Posterior vena cava (tissue), 2 donors: Measurements from ENCODE around the gene NCOA4. TPM values are rescaled to one million over a fixed set of nuclear protein-coding genes. Genes with fewer than 3 reads are reported as not detected.
"Not testable (repeated sequence)": the region's sequence is repeated elsewhere in the genome, so short reads cannot be mapped to it uniquely, and the experiment has no call there.

Experiments
- DNase-seq: peaks from one replicate; pipeline ENCODE4 v3.0.0-alpha.2; 2020; ENCODE audit warnings: low spot score
- intact Hi-C, 2 donors: fragments of 100-400 bp; cut with DNase I; formaldehyde crosslinking; loops; one replicate each; pipeline versions ENCODE4 v1.14.1 to v1.14.2; 2022 to 2023
- long read RNA-seq, 2 donors: library from polyadenylated mRNA; unstranded; transcript quantifications; one replicate each; pipeline ENCODE4 v2.0.0, GENCODE V29; 2020 to 2021
- total RNA-seq, 2 donors: library from RNA; stranded (reverse); fragmentation: NEBNext Ultra II Directional; extraction: Animal tissue kit (Norgen Biotek cat#: 25700); gene quantifications; one replicate each; pipeline ENCODE4 v1.2.1, GENCODE V29; 2021
- donor health status: DM: yes; HTN: yes; CAD: no.
- donor health status: DM: yes; HTN: yes; CAD: no.

NCOA4 gene
- total RNA-seq = 100 to 1,000 TPM in 1 of 2 donors, 10 to 100 TPM in 1; 99.0 to 123 TPM
- long read RNA-seq, donor 1, transcript NCOA4-204 (10 exons, 3,549 nt) = major isoform, 45 of 71 reads
- long read RNA-seq, donor 1, partial matches to known transcripts = 10 of 71 reads
- long read RNA-seq, donor 1, other reads (novel, unspliced or antisense) = 13 of 71 reads
- long read RNA-seq, donor 2, transcript NCOA4-204 (10 exons, 3,549 nt) = major isoform, 33 of 95 reads
- long read RNA-seq, donor 2, partial matches to known transcripts = 48 of 95 reads
- long read RNA-seq, donor 2, other reads (novel, unspliced or antisense) = 14 of 95 reads

GRCh38 chr10:46030091-46030937, at the start of gene NCOA4:
Gene NCOA4, minus strand, starts transcription at chr10:46030623. Its CDS starts 13,943 bp downstream, at chr10:46016680.
- intact Hi-C loops = no loop called here
- DNase-seq = peak; percentile 100

- intact Hi-C loops = no loop called here
- no peak for DNase-seq
Measured at GRCh38 chr10:46079831-46080585, 49.6 kb upstream of the NCOA4 start.

DNA sequence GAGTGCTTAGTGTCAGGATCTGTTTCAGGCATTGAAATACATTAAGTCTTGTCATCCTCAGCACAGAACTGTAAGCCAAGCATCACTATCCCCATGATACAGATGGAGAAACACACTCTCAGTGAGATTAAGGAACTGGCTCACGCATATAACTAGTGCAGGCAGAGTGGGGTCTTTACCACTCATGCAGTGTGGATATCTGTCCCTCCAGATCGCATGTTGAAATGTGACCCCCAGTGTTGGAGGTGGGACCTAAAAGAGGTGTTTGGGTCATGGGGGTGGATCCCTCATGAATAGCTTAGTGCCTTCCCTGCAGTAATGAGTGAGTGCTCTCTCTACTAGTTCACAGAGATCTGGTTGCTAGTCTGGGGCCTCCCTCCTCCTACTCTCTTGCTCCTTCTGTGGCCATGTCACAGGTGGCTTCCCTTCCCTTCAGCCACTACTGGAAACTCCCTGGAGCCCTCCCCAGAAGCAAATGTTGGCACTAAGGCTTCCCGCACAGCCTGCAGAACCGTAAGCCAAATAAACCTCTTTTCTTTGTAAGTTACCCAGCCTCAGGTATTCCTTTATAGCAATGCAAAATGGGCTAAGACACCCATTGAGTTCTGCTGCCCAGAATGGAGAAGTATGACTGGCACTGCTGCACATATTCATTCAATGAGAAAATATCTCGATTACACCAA, 47.4 kb upstream of the NCOA4 start:
- intact Hi-C loops = no loop called here
- no peak for DNase-seq

DNA sequence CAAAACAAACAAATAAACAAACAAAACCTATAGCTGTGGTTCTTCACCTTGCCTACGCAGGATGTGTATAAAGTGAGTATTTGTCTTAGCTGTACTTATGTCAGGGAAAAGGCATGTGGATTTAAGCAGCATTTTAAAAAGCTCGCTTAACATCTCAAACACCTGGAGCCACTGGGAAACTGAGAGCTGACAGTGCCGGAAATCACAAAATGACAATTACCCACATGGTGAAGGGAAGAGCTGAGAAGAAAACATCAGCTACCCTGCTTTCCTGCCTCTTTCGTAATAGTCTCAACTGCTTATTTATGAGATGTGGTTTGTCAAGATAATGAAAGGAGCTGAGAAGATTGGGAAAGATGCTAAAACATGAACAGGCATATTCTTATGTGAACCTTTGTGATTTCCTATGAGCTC, 46.7 kb upstream of the NCOA4 start:
- intact Hi-C loops = no loop called here
- no peak for DNase-seq

DNA sequence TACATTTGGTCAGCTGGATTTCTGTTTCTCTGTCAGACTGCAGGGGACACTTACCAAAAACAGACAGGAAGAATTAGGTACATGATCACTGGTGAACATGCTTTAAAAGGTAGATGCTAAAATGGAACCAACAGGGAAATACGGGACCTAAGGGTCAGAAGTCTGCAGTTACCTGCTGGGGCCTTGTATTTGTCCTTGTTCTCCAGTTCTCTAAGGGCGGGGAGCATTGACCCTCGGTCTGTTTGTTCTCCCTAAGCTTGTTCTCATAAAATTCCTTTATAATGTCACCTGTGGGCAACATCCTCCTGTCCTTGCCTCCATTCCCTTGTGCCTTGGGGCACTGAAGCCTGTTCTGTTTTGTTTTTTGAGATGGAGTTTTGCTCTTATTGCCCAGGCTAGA, 45.4 kb upstream of the NCOA4 start:
- intact Hi-C loops = no loop called here

DNA sequence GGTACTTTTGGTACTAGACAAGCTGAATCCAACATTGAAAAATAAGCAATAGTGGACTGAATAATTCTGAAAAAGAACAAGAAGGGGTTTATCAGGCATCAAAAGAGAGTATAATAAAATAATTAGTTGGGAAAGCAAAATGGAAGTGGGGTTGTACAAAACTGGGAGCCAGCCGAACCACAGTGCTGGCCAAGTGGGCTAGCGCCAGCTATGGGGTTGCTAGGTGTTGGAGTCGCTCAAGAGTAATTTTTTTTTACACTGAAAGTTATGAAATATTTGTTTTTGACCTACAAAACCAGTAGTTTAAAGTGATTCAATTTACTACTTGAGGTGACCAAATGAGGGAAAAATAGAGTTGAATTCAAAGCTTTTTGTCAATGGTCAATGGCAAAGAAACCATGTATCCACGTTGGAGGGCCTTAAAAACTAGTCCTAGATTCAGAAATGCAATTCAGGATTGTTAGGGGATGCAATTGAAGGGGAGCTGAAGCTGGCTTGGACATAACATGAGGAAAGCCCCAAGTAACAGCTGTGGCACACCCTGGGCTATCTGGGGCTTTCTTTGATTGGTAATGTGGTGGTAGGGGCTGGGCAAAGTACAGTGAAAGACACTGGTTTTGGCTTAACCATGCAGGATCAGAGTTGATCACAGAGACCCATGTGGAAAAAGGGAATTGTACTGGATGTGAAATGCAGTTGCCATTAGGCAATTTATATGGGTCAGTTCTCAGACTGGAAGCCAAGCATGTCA, 43.9 kb upstream of the NCOA4 start:
- no peak for DNase-seq
- intact Hi-C loops = no loop called here

More for the DNA sequence above, 45.4 kb upstream of the NCOA4 start:
- DNase-seq = no peak

- DNase-seq = no peak
- intact Hi-C loops = no loop called here
Measured at GRCh38 chr10:46073564-46073963, 43.1 kb upstream of the NCOA4 start.

GRCh38 chr10:46070749-46071148, 40.3 kb upstream of the NCOA4 start:
- intact Hi-C loops = no loop called here
- DNase-seq = no peak

DNA sequence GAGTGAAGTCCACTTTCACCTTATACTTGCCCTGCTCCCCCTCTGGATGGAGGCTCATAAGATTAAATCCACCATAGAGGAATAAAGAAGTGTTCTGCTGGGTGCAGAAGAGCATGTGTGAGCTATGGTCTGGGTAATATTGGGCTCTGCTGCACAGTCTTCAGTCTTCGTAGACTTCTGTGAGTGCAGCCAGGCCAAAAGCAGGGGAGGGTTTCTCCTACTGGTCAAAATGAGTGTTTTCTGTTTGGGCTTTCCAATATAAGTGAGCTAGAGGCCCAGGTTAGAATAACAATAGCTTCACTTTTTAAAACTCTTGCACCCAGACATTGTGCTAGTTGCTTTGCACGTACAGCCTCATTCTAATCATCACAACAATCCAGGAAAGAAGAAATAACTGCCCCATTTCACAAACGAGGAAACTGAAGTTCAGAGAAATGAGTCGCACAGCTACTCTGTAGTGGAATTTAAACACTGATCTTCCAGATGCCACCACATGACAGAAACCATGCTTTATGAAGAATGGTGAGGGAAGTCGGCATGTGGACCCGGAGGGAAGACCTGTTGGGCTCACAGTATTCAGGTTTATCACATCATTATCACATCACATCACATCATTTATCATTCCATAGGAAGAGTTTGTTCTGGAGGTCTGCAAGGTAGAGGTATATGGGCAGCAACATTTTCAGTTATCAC, 39.5 kb upstream of the NCOA4 start:
- DNase-seq = no peak
- intact Hi-C loops = no loop called here

DNA sequence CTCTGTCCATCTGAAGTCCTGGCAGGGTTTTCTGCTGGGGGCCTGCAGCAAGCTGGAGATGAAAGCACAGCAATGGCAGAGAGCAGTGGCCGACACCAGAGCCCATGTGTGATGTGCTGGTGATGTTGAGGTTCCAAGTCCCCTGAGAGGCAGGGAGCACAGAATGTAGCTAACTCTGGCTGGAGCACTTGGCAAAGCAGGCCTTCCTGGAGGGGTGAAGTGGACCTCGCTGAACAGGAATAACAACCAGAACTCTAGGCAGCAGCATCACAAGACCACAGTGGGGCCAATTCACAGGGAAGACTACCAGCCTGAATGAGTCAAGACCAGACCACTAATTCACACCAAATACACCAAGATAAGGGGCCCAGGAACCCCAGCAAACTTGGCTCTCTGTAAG, 38.5 kb upstream of the NCOA4 start:
- intact Hi-C loops = no loop called here
- DNase-seq = no peak

GRCh38 chr10:46068117-46068516, 37.7 kb upstream of the NCOA4 start:
- intact Hi-C loops = no loop called here

GRCh38 chr10:46064269-46064817, 33.9 kb upstream of the NCOA4 start:
- DNase-seq = no peak
- intact Hi-C loops = no loop called here

More at GRCh38 chr10:46068117-46068516, 37.7 kb upstream of the NCOA4 start:
- no peak for DNase-seq

- DNase-seq = no peak
- intact Hi-C loops = no loop called here
Measured at GRCh38 chr10:46062723-46063428, 32.5 kb upstream of the NCOA4 start.

- DNase-seq = no peak
- intact Hi-C loops = no loop called here
Measured at GRCh38 chr10:46060706-46061105, 30.3 kb upstream of the NCOA4 start.

DNA sequence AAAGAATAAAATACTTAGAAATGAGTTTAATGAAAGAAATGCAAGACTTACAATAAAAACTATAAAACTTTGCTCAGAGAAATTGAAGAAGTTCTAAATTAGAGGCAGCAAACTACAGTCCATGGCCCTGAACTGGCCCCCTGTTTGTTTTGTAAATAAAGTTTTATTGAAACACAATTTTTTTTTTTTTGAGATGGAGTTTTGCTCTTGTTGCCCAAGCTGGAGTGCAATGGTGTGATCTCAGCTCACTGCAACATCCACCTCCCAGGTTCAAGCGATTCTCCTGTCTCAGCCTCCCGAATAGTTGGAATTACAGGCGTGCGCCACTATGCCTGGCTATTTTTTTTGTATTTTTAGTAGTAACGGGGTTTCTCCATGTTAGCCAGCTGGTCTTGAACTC, 27.5 kb upstream of the NCOA4 start:
- DNase-seq, intact Hi-C loops: not testable (repeated sequence)

- DNase-seq = no peak
- intact Hi-C loops = no loop called here
Measured at GRCh38 chr10:46057038-46057437, 26.6 kb upstream of the NCOA4 start.

DNA sequence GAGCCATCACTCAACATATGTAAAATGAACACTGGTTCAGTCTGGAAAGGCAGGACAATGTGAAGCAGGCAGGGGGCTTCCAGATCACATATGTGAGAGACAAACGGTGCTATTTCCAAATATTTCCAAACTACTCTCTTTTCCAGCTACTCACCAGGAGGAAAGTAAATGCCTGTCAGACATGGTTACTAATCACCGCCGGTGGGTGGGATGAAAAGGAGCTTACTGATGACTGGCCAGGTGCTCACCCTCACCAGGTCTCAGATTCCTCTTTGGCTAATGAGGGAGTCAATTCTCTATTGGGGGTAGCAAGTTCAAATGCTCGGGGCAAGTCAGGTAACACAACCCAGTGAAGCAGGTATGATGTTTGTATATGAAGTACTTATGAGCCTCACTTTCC, 25.3 kb upstream of the NCOA4 start:
- intact Hi-C loops = no loop called here
- DNase-seq = no peak
